Measurements from ENCODE around the gene CYP46A1. TPM values are rescaled to one million over a fixed set of nuclear protein-coding genes. Genes with fewer than 3 reads are reported as not detected.

The CYP46A1 gene
- total RNA-seq, 2 donors from 2014 or later = 0.09 to 0.10 TPM

DNA sequence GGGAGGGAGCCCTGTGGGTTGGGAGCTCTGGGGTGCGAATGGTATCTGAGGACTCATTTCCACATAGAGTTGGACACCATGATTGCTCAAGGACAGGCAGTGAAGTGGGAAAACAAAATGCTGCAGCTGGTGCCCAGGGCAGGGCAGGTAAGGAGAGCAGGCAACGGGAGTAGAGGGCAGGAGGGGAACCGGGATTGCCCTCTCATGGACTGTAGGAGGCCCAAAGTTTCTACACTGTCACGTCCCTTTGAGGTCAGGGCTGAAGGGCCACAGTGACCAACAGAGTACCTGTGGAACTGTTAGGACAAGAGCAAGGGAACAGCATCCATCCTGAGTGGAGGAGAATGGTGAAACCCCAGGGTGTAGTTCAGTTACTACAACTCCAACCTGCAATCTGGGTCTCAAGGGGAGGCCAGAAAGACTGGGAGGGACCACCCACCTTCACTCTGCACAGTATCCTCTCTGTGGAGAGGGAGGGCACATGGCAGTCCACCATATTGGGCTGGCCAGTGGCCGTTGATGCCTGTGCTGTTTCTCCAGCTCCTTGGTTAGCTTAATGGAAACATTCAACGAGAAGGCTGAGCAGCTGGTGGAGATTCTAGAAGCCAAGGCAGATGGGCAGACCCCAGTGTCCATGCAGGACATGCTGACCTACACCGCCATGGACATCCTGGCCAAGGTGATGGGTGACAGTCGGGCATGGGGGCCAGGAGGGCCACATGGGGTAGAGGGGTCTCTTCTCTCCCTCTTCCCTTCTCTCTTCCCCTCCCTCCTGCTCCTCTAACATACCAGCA is 22.2 kb downstream of the CYP46A1 start:
- Mint-ChIP-seq H3K36me3 (ENCODE audit: insufficient read depth in 2 of 2) (peaks cover 9 to 10% of the 10 kb centered on the region in 2 donors), H3K4me1 (ENCODE audit: low read depth) (no peaks in the 10 kb centered on the region), H3K27ac (no peak overlapping the region), H3K27me3 (ENCODE audit: low read depth) (no peaks in the 10 kb centered on the region), H3K4me3 (no peak overlapping the region), H3K9me3 (peaks cover 9 to 12% of the 10 kb centered on the region in 2 donors)
- ATAC-seq (replicated peaks in 1 of 2) (no peak), DNase-seq (no peak)

DNA sequence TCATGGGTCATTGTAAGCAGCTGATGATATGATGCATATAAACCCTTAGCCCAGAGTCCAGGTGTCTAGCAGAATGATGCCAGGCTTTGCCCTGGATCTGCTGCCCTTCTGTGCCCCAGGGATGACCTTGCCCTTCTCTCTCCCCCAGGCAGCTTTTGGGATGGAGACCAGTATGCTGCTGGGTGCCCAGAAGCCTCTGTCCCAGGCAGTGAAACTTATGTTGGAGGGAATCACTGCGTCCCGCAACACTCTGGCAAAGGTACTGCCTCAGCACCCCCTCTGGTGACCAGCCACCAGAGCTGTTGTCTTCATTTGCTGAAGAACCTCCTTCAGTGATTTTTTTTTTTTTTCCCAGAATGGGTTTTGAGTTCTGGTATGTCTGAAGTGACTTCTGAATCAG is 23.3 kb downstream of the CYP46A1 start:
- Mint-ChIP-seq H3K27ac (no peak overlapping the region), H3K9me3 (peaks cover 9 to 12% of the 10 kb centered on the region in 2 donors), H3K27me3 (ENCODE audit: low read depth) (peaks cover 4% of the 10 kb centered on the region), H3K4me3 (no peak overlapping the region), H3K4me1 (ENCODE audit: low read depth) (no peaks in the 10 kb centered on the region), H3K36me3 (ENCODE audit: insufficient read depth in 2 of 2) (peaks cover 9 to 10% of the 10 kb centered on the region in 2 donors)
- no peak for ATAC-seq (replicated peaks in 1 of 2)
- no peak for DNase-seq

DNA sequence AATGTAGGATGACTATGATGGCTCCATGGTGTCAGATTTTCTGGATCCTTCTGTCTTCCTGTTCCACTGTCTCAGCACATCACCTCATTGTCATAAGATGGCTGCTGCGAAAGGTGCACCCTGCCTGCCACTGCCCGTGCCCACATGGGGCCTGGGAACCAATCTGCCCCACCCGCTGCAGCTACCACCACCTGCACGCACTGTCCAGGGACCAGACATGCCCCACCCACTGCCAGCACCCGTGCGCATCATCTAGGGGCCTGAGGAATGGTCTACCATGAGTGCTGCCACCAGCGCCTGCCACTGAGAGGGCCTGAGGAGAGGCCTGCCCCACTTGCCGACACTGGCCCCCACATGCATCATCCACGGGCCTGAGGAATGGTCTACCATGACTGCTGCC is 23.8 kb downstream of the CYP46A1 start:
- Mint-ChIP-seq H3K9me3 (peaks cover 7 to 10% of the 10 kb centered on the region in 2 donors), H3K36me3 (ENCODE audit: insufficient read depth in 2 of 2) (peaks cover 8% of the 10 kb centered on the region in 2 donors), H3K27ac (no peak overlapping the region), H3K4me3 (no peak overlapping the region), H3K27me3 (ENCODE audit: low read depth) (peaks cover 9% of the 10 kb centered on the region), H3K4me1 (ENCODE audit: low read depth) (no peaks in the 10 kb centered on the region)
- DNase-seq (no peak), ATAC-seq (replicated peaks in 1 of 2) (no peak)

DNA sequence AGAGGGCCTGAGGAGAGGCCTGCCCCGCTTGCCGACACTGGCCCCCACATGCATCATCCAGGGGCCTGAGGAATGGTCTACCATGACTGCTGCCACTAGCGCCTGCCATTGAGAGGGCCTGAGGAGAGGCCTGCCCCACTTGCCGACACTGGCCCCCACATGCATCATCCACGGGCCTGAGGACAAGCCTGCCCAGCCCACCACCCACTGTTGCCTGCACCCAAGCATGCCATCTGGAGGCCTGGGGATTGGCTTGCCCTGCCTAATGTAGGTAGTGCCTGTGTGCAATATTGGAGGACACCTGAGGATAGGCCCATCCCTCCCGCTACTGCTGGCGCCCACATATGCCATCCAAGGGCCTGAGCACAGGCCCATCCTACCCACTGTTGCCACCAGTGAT is 24.4 kb downstream of the CYP46A1 start:
- H3K27ac Mint-ChIP-seq = no peak overlapping the region
- DNase-seq = no peak
- H3K27me3 Mint-ChIP-seq (ENCODE audit: low read depth) = peaks cover 11% of the 10 kb centered on the region
- peaks cover 3 to 5% of the 10 kb centered on the region in 2 donors for H3K9me3 Mint-ChIP-seq
- no peak overlapping the region for H3K4me3 Mint-ChIP-seq
- peaks cover 2 to 3% of the 10 kb centered on the region in 2 donors for H3K36me3 Mint-ChIP-seq (ENCODE audit: insufficient read depth in 2 of 2)
- ATAC-seq (replicated peaks in 1 of 2) = no peak
- no peaks in the 10 kb centered on the region for H3K4me1 Mint-ChIP-seq (ENCODE audit: low read depth)

DNA sequence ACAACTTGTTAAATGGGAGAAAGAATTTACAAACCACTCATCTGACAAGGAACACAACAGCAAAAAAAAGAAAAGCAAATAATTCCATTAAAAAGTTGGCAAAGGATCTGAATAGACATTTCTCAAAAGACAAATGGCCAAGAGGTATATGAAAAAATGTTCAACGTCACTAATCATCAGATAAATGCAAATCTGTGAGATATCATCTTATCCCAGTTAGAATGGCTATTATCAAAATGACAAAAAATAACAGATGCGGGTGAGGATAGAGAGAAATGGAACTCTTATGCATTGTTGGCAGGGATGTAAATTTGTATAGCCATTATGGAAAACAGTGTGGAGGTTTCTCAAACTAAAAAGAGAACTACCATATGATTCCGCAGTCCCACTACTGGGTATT is 29.9 kb downstream of the CYP46A1 start:
- no peak overlapping the region for H3K4me3 Mint-ChIP-seq
- no peaks in the 10 kb centered on the region for H3K36me3 Mint-ChIP-seq (ENCODE audit: insufficient read depth in 2 of 2)
- no peaks in the 10 kb centered on the region for H3K4me1 Mint-ChIP-seq (ENCODE audit: low read depth)
- no peak overlapping the region for H3K27ac Mint-ChIP-seq
- no peaks in the 10 kb centered on the region for H3K9me3 Mint-ChIP-seq
- ATAC-seq (replicated peaks in 1 of 2) (no peak), DNase-seq (no peak)
- peaks cover 18% of the 10 kb centered on the region for H3K27me3 Mint-ChIP-seq (ENCODE audit: low read depth)

DNA sequence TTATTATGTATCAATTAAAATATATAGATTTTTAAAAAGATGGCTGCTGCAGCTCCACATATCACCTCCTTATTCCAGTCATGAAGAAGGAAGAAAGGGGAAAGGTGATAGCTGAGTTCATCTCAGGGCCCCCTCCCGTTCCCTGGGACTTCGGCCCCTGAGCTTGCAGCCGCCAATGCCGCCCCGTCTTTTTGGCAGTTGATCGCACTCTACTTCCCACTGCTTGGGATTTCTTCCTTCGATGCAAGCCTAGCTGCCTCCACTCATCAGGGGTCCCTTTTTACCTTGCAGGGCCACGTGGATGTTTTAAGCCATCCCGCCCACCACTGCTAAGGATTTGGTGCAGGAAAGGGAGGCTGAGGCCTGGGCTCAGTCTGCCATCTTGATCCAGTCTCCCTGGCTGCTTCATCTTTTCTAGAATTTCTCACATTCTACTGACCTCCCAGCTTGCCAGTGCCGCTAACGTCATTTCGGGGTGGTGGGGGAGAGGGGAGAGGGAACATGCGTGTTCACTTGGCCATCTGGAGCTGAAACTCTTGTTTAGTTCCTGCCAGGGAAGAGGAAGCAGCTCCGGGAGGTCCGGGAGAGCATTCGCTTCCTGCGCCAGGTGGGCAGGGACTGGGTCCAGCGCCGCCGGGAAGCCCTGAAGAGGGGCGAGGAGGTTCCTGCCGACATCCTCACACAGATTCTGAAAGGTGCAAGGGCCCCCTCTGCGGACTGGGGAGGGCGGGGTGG is 31.3 kb downstream of the CYP46A1 start:
- no peak overlapping the region for H3K27ac Mint-ChIP-seq
- ATAC-seq (replicated peaks in 1 of 2) (no peak), DNase-seq (no peak)
- H3K9me3 Mint-ChIP-seq = no peaks in the 10 kb centered on the region
- no peak overlapping the region for H3K4me3 Mint-ChIP-seq
- peaks cover 18% of the 10 kb centered on the region for H3K27me3 Mint-ChIP-seq (ENCODE audit: low read depth)
- H3K4me1 Mint-ChIP-seq (ENCODE audit: low read depth) = no peaks in the 10 kb centered on the region
- H3K36me3 Mint-ChIP-seq (ENCODE audit: insufficient read depth in 2 of 2) = no peaks in the 10 kb centered on the region

DNA sequence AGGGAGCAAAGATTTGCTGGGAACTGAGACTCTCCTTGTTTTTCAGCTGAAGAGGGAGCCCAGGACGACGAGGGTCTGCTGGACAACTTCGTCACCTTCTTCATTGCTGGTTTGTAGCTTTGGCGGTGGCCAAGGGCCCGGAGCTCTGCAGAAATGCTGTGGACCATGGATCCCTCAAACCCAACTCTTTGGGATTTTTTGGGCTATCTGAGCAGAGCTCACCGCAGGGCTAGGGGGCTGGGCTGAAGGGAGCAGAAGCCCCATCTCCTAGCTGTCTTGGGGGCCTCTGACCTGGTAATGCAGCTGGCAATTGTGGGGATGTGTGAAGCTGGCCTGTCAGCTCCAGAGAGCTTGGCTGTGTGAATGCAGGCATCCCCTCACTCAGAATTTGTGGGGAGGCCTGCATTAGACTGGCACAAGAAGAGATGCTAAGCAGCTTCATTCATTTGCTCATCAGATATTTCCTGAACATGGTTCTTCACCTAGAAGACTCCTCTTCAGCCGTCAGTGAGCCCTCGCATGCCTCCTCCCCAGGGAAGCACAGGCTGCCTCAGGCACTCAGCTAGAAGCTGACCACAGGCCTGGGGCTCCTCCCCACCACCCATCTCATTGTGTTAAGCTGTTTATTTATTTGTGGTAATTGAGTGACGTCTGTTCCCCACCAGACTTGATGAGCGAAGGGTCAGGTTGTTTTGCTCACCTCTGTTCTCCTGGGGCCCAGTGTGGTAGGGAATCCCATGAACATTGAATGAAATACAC is 32.2 kb downstream of the CYP46A1 start:
- no peak overlapping the region for H3K4me3 Mint-ChIP-seq
- H3K36me3 Mint-ChIP-seq (ENCODE audit: insufficient read depth in 2 of 2) = no peaks in the 10 kb centered on the region
- no peak overlapping the region for H3K27ac Mint-ChIP-seq
- H3K27me3 Mint-ChIP-seq (ENCODE audit: low read depth) = peaks cover 18% of the 10 kb centered on the region
- ATAC-seq (replicated peaks in 1 of 2) (no peak), DNase-seq (no peak)
- no peaks in the 10 kb centered on the region for H3K9me3 Mint-ChIP-seq
- H3K4me1 Mint-ChIP-seq (ENCODE audit: low read depth) = no peaks in the 10 kb centered on the region

DNA sequence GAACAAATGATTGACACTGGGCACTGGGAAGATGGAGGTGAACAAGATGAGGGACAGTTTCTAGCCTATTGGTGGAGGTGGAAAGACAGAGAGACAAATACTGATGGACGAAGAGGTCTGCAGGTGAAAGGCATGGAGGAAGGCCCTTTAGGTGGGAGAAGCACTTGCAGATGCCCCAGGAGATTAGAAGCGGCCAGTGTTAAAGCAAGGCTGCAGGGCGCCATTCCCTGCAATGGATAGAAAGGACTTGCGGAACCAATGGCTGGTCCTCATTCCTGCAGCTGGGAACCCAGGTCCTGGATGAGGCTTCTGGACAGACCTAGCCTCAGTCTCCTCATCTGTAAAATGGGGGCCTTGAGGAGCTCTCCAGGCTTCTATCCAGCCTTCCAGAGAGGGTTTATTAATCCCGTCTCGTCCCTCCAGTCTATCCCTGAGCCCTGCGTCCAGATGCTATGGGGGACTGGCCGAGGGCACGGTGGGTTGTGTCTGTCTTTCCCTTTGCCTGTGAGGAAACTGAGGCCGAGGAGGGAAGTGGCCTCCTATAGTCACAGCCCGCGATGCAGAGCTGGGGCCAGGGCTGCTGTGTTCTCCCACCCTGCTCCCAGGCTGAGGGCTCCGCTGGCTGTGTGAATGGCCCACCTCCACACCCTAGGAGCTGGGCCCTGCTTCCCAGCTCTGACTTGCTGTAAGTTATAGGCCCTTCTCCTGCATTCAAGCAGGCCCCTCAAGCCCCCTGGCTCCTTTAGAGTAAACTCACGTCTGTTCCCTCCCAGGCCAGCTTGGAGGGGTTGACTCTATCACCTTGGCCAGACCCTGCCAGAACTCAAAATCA is 33.0 kb downstream of the CYP46A1 start:
- H3K36me3 Mint-ChIP-seq (ENCODE audit: insufficient read depth in 2 of 2) = no peaks in the 10 kb centered on the region
- no peaks in the 10 kb centered on the region for H3K4me1 Mint-ChIP-seq (ENCODE audit: low read depth)
- ATAC-seq (replicated peaks in 1 of 2) = no peak
- no peaks in the 10 kb centered on the region for H3K9me3 Mint-ChIP-seq
- no peak for DNase-seq
- H3K4me3 Mint-ChIP-seq = no peak overlapping the region
- H3K27me3 Mint-ChIP-seq (ENCODE audit: low read depth) = peaks cover 18% of the 10 kb centered on the region
- H3K27ac Mint-ChIP-seq = no peak overlapping the region

DNA sequence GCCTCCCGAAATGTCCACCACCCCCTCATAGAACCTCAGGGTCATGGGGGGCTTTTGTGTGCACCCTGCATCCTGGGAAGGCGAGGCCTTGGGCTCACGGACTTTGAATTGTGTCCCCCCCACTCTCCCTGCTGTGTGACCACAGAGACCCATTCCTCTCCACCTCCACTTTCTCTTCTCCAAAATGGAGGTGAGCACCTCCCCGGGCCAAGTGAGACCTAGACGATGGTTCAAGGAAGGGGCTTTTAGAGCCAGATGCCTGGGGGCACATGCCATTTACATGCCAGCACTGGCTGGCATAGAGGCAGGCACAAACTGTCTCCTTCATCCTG is 33.5 kb downstream of the CYP46A1 start:
- Mint-ChIP-seq H3K9me3 (no peaks in the 10 kb centered on the region), H3K36me3 (ENCODE audit: insufficient read depth in 2 of 2) (no peaks in the 10 kb centered on the region), H3K4me3 (no peak overlapping the region), H3K4me1 (ENCODE audit: low read depth) (no peaks in the 10 kb centered on the region), H3K27me3 (ENCODE audit: low read depth) (peaks cover 12% of the 10 kb centered on the region), H3K27ac (no peak overlapping the region)
- no peak for ATAC-seq (replicated peaks in 1 of 2)
- no peak for DNase-seq

DNA sequence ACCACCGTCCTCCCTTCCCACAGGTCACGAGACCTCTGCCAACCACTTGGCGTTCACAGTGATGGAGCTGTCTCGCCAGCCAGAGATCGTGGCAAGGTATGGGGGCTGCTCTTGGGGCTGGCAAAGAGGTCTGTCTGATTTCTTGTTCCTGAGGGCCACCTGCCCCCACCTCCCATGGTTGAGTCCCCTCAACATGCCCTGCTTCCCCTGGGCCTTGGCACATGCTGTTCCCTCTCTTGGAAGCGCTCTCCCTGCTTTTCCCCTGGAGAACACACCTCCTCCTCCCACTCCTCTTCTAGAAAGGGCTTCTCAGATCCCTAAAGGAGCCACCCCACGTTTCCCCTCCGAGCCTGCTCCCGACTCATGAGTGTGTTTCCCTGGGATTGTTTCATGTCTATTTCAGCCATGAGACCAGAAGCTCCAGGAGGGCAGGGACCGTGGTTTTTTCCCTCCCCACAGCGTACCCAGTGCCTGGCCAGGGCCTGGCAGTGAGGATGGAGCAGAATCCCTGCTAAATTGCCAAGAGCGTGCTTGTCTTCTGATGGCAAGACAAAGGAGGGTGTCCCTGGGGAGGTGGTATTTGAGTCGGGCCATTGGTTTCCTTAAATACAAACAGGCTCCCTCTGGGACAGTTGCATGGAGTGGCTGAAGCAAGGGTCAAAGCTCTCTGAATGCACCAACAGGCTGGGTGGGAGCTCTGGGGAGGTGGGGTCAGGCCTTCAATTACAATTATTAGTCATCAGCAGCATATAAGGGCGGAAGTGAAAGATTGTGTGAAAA is 34.1 kb downstream of the CYP46A1 start:
- Mint-ChIP-seq H3K4me3 (no peak overlapping the region), H3K9me3 (no peaks in the 10 kb centered on the region), H3K4me1 (ENCODE audit: low read depth) (no peaks in the 10 kb centered on the region), H3K27ac (no peak overlapping the region), H3K27me3 (ENCODE audit: low read depth) (peaks cover 7% of the 10 kb centered on the region), H3K36me3 (ENCODE audit: insufficient read depth in 2 of 2) (no peaks in the 10 kb centered on the region)
- ATAC-seq (replicated peaks in 1 of 2) = no peak
- DNase-seq = no peak

DNA sequence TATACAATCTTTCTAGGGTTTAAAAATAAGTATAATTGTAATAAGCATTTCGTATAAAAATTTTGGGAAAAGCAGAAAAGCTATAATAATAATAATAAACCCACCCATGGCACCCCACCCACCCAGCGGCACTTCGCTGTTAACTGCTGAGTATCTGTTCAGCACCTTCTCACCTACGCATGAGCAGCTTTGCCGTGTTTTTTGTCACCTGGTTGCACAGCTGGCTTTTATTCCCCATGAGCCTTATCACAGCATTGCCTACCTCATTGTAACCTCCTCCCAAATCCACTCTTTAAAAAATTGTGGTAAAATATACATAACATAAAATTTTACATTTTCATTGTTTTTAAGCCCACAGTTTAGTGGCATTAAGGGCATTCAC is 34.7 kb downstream of the CYP46A1 start:
- no peak for DNase-seq
- no peaks in the 10 kb centered on the region for H3K4me1 Mint-ChIP-seq (ENCODE audit: low read depth)
- no peaks in the 10 kb centered on the region for H3K36me3 Mint-ChIP-seq (ENCODE audit: insufficient read depth in 2 of 2)
- H3K27me3 Mint-ChIP-seq (ENCODE audit: low read depth) = peaks cover 7% of the 10 kb centered on the region
- no peaks in the 10 kb centered on the region for H3K9me3 Mint-ChIP-seq
- H3K27ac Mint-ChIP-seq = no peak overlapping the region
- no peak overlapping the region for H3K4me3 Mint-ChIP-seq
- no peak for ATAC-seq (replicated peaks in 1 of 2)

Data from activated T-cell treated with anti-CD3 and anti-CD28 coated beads, Interleukin-2, amount 50 U/mL, for 72 hours (primary cell).